Endothelial cell (in vitro differentiated cells): ENCODE measurements around the gene KCNA3. TPM values are rescaled to one million over a fixed set of nuclear protein-coding genes. Genes with fewer than 3 reads are reported as not detected.
"Not testable (repeated sequence)": the region's sequence is repeated elsewhere in the genome, so short reads cannot be mapped to it uniquely, and the experiment has no call there.

Experiments used
- DNase-seq: peaks from one replicate; pipeline ENCODE4 v3.0.0; 2021; ENCODE audit warnings: low spot score
- H3K27ac Mint-ChIP-seq: one replicate; pipeline ENCODE4 v1.8.0; 2021; ENCODE audit warnings: mixed read lengths, inconsistent platforms; ENCODE audit not compliant: unreplicated experiment
- H3K27me3 Mint-ChIP-seq: one replicate; pipeline ENCODE4 v1.8.0; 2021; ENCODE audit warnings: mild to moderate bottlenecking, moderate library complexity, mixed read lengths, inconsistent platforms; ENCODE audit not compliant: unreplicated experiment
- H3K36me3 Mint-ChIP-seq: one replicate; pipeline ENCODE4 v1.8.0; 2021; ENCODE audit warnings: mild to moderate bottlenecking, low read depth, mixed read lengths, inconsistent platforms; ENCODE audit not compliant: unreplicated experiment
- H3K4me1 Mint-ChIP-seq: one replicate; pipeline ENCODE4 v1.8.0; 2021; ENCODE audit warnings: mild to moderate bottlenecking, mixed read lengths, inconsistent platforms; ENCODE audit not compliant: unreplicated experiment
- H3K4me3 Mint-ChIP-seq: one replicate; pipeline ENCODE4 v1.8.0; 2021; ENCODE audit warnings: mild to moderate bottlenecking, mixed read lengths, inconsistent platforms; ENCODE audit not compliant: unreplicated experiment
- H3K9me3 Mint-ChIP-seq: one replicate; pipeline ENCODE4 v1.8.0; 2021; ENCODE audit warnings: mixed read lengths, inconsistent platforms; ENCODE audit not compliant: unreplicated experiment
- total RNA-seq: library from RNA; stranded (reverse); fragmentation: NEBNext Ultra II Directional; extraction: Animal tissue kit (Norgen Biotek cat#: 25700); gene quantifications from one replicate; pipeline ENCODE4 v1.2.1, GENCODE V29; 2021; ENCODE audit not compliant: unreplicated experiment
- TF ChIP-seq, protein P1 (sequence below): fragments of 200-600 bp; sonication (generic); IDR thresholded peaks from one replicate; pipeline ENCODE4 v1.5.0; 2021; ENCODE audit warnings: antibody characterized with exemption; ENCODE audit not compliant: unreplicated experiment

The KCNA3 gene
- total RNA-seq, 1 donor from 2014 or later = 0.26 TPM

DNA sequence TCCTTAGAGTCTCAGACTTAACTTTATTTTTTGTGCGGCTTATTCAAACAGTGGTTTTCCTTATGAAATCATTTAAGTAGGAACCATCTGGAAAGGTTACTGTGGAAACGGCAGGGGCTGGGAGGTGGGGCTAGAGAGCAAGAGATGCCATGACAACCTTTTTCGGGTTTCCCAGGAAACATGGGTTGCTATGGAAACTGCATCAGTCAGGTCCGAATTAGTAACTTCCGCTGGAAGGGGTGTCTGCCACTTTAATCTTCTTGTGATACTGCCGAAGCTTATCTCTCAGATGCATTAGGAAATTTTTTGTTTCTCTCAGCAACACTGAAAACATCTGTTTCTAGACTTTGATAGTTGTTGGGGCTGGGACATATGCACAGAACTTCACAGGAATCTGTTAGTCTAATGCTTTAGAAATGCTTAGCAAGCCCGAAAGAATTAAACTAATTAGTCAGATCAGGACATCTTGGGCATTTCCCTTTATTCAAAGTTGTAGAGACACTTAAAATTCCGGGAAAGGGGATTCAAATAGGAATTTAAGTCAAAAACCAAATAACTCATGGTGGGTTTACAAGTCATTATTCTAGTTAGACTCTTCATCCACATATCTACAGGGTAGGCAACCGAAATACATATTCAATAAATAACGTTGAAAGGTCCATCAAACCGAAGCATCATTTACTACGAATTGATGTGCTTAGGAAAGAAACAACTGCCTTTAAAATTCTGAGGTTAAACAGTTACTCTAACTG lies 2.6 kb downstream of the KCNA3 start:
- H3K9me3 Mint-ChIP-seq = no peaks in the 10 kb centered on the region
- H3K27me3 Mint-ChIP-seq = peaks cover 6% of the 10 kb centered on the region
- no peak overlapping the region for H3K27ac Mint-ChIP-seq
- peaks cover 4% of the 10 kb centered on the region for H3K36me3 Mint-ChIP-seq
- no peak for DNase-seq
- peaks cover 10% of the 10 kb centered on the region for H3K4me1 Mint-ChIP-seq
- TF ChIP-seq, protein P1, sequence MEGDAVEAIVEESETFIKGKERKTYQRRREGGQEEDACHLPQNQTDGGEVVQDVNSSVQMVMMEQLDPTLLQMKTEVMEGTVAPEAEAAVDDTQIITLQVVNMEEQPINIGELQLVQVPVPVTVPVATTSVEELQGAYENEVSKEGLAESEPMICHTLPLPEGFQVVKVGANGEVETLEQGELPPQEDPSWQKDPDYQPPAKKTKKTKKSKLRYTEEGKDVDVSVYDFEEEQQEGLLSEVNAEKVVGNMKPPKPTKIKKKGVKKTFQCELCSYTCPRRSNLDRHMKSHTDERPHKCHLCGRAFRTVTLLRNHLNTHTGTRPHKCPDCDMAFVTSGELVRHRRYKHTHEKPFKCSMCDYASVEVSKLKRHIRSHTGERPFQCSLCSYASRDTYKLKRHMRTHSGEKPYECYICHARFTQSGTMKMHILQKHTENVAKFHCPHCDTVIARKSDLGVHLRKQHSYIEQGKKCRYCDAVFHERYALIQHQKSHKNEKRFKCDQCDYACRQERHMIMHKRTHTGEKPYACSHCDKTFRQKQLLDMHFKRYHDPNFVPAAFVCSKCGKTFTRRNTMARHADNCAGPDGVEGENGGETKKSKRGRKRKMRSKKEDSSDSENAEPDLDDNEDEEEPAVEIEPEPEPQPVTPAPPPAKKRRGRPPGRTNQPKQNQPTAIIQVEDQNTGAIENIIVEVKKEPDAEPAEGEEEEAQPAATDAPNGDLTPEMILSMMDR = no peak
- no peak overlapping the region for H3K4me3 Mint-ChIP-seq

DNA sequence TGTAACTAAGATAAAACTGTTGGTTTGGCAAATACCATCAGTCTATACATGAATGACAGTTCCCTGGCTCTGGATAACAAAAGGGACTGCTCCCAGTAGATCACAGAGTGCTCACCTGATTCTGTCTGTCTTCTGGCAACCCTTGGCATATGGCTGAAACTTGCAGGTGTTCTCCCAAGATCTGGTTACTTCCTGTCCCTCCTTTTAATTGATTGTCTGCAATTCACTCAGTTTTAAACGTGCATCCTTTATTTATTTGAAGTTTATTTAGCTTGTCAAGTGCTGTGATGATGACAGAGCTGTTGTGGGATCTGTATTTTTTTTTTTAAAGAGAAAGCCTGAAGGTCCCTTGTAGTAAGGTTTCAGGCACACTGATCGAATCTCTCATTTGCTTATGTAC lies 3.4 kb downstream of the KCNA3 start:
- no peak for DNase-seq
- TF ChIP-seq, protein P1 = no peak
- no peaks in the 10 kb centered on the region for H3K9me3 Mint-ChIP-seq
- H3K27ac Mint-ChIP-seq = no peak overlapping the region
- peaks cover 10% of the 10 kb centered on the region for H3K4me1 Mint-ChIP-seq
- H3K27me3 Mint-ChIP-seq = peaks cover 6% of the 10 kb centered on the region
- H3K4me3 Mint-ChIP-seq = no peak overlapping the region
- H3K36me3 Mint-ChIP-seq = peaks cover 4% of the 10 kb centered on the region

- H3K27me3 Mint-ChIP-seq = peaks cover 4% of the 10 kb centered on the region
- no peak for DNase-seq
- TF ChIP-seq, protein P1 = no peak
- peaks cover 2% of the 10 kb centered on the region for H3K36me3 Mint-ChIP-seq
- no peaks in the 10 kb centered on the region for H3K9me3 Mint-ChIP-seq
- peaks cover 2% of the 10 kb centered on the region for H3K4me1 Mint-ChIP-seq
- H3K27ac Mint-ChIP-seq = no peak overlapping the region
- no peak overlapping the region for H3K4me3 Mint-ChIP-seq
These were observed 6.2 kb downstream of the KCNA3 start for GRCh38 chr1:110668549-110668948.

- no peaks in the 10 kb centered on the region for H3K27me3 Mint-ChIP-seq
- no peak overlapping the region for H3K27ac Mint-ChIP-seq
- H3K4me1 Mint-ChIP-seq = no peaks in the 10 kb centered on the region
- TF ChIP-seq, protein P1 = no peak
- no peak overlapping the region for H3K4me3 Mint-ChIP-seq
- no peak for DNase-seq
- no peaks in the 10 kb centered on the region for H3K36me3 Mint-ChIP-seq
- H3K9me3 Mint-ChIP-seq = no peaks in the 10 kb centered on the region
These were observed 7.0 kb downstream of the KCNA3 start for GRCh38 chr1:110667776-110668175.

- TF ChIP-seq, protein P1 = no peak
- no peaks in the 10 kb centered on the region for H3K36me3 Mint-ChIP-seq
- H3K4me1 Mint-ChIP-seq = no peaks in the 10 kb centered on the region
- H3K27ac Mint-ChIP-seq = no peak overlapping the region
- H3K9me3 Mint-ChIP-seq = no peaks in the 10 kb centered on the region
- no peak for DNase-seq
- H3K27me3 Mint-ChIP-seq = no peaks in the 10 kb centered on the region
- no peak overlapping the region for H3K4me3 Mint-ChIP-seq
These were observed 11.5 kb downstream of the KCNA3 start for GRCh38 chr1:110663241-110663640.

- H3K9me3 Mint-ChIP-seq, H3K27me3 Mint-ChIP-seq: not testable (repeated sequence)
These were observed 15.2 kb downstream of the KCNA3 start for GRCh38 chr1:110659559-110659958.

More at GRCh38 chr1:110659559-110659958, 15.2 kb downstream of the KCNA3 start:
- DNase-seq, H3K4me1 Mint-ChIP-seq, H3K4me3 Mint-ChIP-seq, H3K36me3 Mint-ChIP-seq, H3K27ac Mint-ChIP-seq: not testable (repeated sequence)
